Peyer's patch (tissue), 4 donors: ENCODE measurements around the gene CRACDL. TPM values are rescaled to one million over a fixed set of nuclear protein-coding genes. Genes with fewer than 3 reads are reported as not detected.

Experiments used
- DNase-seq, 3 donors: peaks; one replicate each; pipeline ENCODE4 v3.0.0-alpha.2; 2017 to 2019
- H3K27ac ChIP-seq, 4 donors: fragments of 200-600 bp; sonication (generic); one replicate each; pipeline ENCODE4 v1.5.1; 2016 to 2019
- H3K27me3 ChIP-seq, 2 donors: fragments of 200-600 bp; sonication (generic); one replicate each; pipeline ENCODE4 v1.5.1; 2019
- H3K36me3 ChIP-seq, 3 donors: fragments of 200-600 bp; sonication (generic); one replicate each; pipeline ENCODE4 v1.5.1; 2016 to 2019
- H3K4me1 ChIP-seq, 4 donors: fragments of 200-600 bp; sonication (generic); one replicate each; pipeline ENCODE4 v1.5.1; 2016 to 2019
- H3K4me3 ChIP-seq, 4 donors: fragments of 200-600 bp; sonication (generic); 1 replicate in 3 of 4; 2 replicates in 1 of 4; pipeline ENCODE4 v1.5.1; 2016 to 2019; ENCODE audit warnings: mild to moderate bottlenecking in 1 of 4
- H3K9me3 ChIP-seq, 4 donors: fragments of 200-600 bp; sonication (generic); one replicate each; pipeline ENCODE4 v1.5.1; 2016 to 2019; ENCODE audit warnings: mild to moderate bottlenecking in 1 of 4
- POLR2A ChIP-seq, 2 donors: fragments of 450-650 bp; IDR thresholded peaks; one replicate each; pipeline ENCODE4 v1.5.1; 2017; ENCODE audit warnings: antibody characterized with exemption in 2 of 2, mild to moderate bottlenecking in 2 of 2, moderate library complexity in 2 of 2
- total RNA-seq, 4 donors: library from RNA; depleted of rRNA; stranded (reverse); fragments of >200 nt; gene quantifications; one replicate each; pipeline ENCODE4 v1.1.0, GENCODE V29; 2016
- TF ChIP-seq, protein P1 (sequence below), 6 experiments: fragments of 450-650 bp in 4 of 6; fragments of 200-600 bp in 2 of 6; sonication (generic) in 1 of 6; IDR thresholded peaks; one replicate each; pipeline ENCODE4 v1.5.1; 2017 to 2019; ENCODE audit warnings: antibody characterized with exemption in 6 of 6, mild to moderate bottlenecking in 3 of 6, moderate library complexity in 1 of 6

Gene CRACDL
- total RNA-seq, 4 donors from 2014 or later: 3.3 to 36.5 (median 10.2) TPM

DNA sequence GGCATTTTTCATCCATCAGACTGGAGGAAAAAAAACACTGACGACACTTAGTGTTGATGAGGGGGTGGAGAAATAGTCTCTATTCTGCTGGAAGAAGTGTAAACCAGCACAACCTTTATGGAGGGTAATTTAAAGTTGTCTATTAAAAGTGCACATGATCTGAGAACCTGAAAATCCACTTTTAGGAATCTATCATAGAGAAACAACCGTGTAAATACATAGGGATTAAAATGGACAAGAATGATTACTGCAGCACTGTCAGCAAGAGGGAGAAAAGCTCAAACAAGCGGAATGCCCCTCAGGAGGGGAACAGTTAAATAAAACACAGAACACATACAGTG, 125.5 kb downstream of the CRACDL start:
- no peak for TF ChIP-seq POLR2A (IDR thresholded peaks at IDR 0.05)
- TF ChIP-seq, protein P1, sequence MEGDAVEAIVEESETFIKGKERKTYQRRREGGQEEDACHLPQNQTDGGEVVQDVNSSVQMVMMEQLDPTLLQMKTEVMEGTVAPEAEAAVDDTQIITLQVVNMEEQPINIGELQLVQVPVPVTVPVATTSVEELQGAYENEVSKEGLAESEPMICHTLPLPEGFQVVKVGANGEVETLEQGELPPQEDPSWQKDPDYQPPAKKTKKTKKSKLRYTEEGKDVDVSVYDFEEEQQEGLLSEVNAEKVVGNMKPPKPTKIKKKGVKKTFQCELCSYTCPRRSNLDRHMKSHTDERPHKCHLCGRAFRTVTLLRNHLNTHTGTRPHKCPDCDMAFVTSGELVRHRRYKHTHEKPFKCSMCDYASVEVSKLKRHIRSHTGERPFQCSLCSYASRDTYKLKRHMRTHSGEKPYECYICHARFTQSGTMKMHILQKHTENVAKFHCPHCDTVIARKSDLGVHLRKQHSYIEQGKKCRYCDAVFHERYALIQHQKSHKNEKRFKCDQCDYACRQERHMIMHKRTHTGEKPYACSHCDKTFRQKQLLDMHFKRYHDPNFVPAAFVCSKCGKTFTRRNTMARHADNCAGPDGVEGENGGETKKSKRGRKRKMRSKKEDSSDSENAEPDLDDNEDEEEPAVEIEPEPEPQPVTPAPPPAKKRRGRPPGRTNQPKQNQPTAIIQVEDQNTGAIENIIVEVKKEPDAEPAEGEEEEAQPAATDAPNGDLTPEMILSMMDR (IDR thresholded peaks at IDR 0.05): no peak
- H3K27ac ChIP-seq: no peak overlapping the region
- DNase-seq: no peak

DNA sequence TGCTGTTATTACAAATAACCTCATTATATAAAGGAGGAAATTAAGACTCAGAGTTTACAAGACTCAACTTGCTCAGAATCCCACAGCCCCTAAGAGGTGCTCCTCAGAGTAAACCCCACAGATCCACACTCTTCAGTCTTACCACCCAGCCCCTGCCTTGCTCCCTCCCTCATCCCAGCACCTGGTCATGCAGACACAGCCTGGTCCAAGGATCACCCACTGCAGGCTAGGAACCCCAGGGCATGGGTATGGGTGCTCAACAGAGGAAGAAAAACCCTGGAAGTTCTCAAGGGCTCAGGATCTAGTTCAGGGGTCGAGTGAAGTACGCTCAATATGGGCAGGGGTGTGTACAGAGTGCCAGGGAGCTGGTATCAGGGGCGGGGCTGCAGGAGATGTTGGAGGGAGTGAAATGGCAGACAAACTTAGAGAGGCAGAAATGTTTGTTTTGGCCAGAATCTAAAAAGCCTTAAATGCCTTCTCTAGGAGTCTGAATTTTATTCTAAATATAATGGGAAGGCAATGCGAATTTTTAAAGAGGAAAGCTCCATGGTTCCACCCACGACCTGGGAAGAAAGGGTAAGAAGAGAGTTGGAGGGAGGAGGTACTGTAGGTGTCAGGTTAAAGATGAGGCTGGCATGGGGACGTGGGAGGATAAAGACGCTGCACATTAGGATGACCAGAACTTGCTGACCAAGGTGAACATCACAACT, 126.0 kb downstream of the CRACDL start:
- no peaks in the 10 kb centered on the region for H3K36me3 ChIP-seq
- H3K27ac ChIP-seq: no peak overlapping the region
- DNase-seq: no peak
- H3K9me3 ChIP-seq: no peaks in the 10 kb centered on the region
- no peaks in the 10 kb centered on the region for H3K27me3 ChIP-seq
- H3K4me3 ChIP-seq: no peak overlapping the region
- H3K4me1 ChIP-seq: peaks cover 0 to 15% (median 0%) of the 10 kb centered on the region in 4 donors
- TF ChIP-seq, protein P1 (IDR thresholded peaks at IDR 0.05): no peak
- no peak for TF ChIP-seq POLR2A (IDR thresholded peaks at IDR 0.05)

More for the DNA sequence above, 125.5 kb downstream of the CRACDL start:
- Histone ChIP-seq H3K9me3 (no peaks in the 10 kb centered on the region), H3K36me3 (no peaks in the 10 kb centered on the region), H3K4me1 (peaks cover 0 to 15% (median 0%) of the 10 kb centered on the region in 4 donors), H3K4me3 (no peak overlapping the region), H3K27me3 (no peaks in the 10 kb centered on the region)

DNA sequence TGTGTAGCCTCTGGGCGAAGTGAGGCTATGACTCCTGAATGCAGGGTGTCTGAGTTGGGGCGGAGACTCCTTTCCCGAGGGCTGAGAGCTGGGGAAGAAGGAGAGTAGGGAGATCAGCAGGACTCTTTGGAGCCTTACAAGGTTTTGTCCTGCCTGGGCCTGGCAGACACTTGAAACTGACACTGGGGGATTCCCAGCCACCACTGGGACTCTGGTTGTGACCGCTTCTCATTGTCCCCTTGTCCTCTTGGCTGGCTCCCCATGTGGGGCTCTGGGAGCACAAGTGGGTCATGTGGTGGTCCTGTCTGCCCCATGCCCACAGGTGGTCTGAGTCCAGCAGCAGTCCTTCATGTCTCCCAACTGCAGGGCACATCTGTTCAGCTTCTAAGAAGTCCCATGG, 126.9 kb downstream of the CRACDL start:
- no peak for TF ChIP-seq POLR2A (IDR thresholded peaks at IDR 0.05)
- TF ChIP-seq, protein P1 (IDR thresholded peaks at IDR 0.05): no peak
- DNase-seq: no peak

DNA sequence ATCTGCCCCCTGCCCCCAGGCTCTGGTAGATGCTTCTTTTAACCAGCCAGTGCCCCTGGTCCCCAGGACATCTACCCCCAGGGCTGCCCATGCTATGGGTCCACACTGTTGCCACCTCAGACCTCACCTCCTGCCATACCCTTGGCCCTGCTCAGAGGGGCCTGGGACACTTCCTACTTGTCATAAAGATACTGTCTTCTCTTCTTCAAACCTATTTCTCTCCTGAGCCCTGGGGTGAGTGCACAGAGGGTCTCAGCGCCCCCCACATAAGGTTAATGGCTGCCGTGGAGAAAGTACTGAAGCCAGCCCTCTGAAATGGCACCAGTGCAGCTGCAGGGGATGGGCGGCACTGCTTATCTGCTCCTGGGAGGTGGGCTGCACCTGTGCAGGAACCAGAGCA, 127.5 kb downstream of the CRACDL start:
- Histone ChIP-seq H3K4me3 (no peak overlapping the region), H3K27ac (no peak overlapping the region), H3K4me1 (peaks cover 0 to 15% (median 0%) of the 10 kb centered on the region in 4 donors), H3K9me3 (no peaks in the 10 kb centered on the region), H3K36me3 (no peaks in the 10 kb centered on the region), H3K27me3 (no peaks in the 10 kb centered on the region)
- DNase-seq: no peak
- TF ChIP-seq POLR2A (IDR thresholded peaks at IDR 0.05): no peak
- TF ChIP-seq, protein P1 (IDR thresholded peaks at IDR 0.05): no peak

More for the DNA sequence above, 126.9 kb downstream of the CRACDL start:
- Histone ChIP-seq H3K36me3 (no peaks in the 10 kb centered on the region), H3K4me1 (peaks cover 0 to 15% (median 0%) of the 10 kb centered on the region in 4 donors), H3K9me3 (no peaks in the 10 kb centered on the region), H3K4me3 (no peak overlapping the region), H3K27ac (no peak overlapping the region), H3K27me3 (no peaks in the 10 kb centered on the region)

DNA sequence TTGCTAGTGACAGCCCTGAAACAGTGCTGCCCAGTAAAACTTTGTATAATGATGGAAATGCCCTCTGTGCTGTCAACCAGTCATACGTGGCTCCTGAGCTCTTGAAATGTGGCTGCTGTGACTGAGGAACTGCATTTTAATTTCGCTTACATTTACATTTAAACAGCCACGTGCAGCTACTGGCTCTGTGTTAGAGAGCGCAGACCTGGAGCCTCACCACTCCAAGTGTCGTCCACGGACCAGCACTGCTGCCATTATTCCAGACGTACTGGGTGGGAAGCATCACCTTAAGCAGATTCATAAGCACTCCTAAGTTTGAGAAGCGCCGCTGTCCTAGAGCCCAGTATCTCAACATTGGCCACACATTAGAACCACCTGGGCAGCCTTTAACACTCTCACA, 128.1 kb downstream of the CRACDL start:
- no peaks in the 10 kb centered on the region for H3K9me3 ChIP-seq
- H3K4me1 ChIP-seq: peaks cover 0 to 15% (median 0%) of the 10 kb centered on the region in 4 donors
- DNase-seq: no peak
- H3K27ac ChIP-seq: no peak overlapping the region
- TF ChIP-seq POLR2A (IDR thresholded peaks at IDR 0.05): no peak
- TF ChIP-seq, protein P1 (IDR thresholded peaks at IDR 0.05): no peak
- H3K36me3 ChIP-seq: no peaks in the 10 kb centered on the region
- no peaks in the 10 kb centered on the region for H3K27me3 ChIP-seq
- no peak overlapping the region for H3K4me3 ChIP-seq
